Smooth muscle cell (in vitro differentiated cells): ENCODE results near the gene RIT2. TPM values are rescaled to one million over a fixed set of nuclear protein-coding genes. Genes with fewer than 3 reads are reported as not detected.
A peak's percentile ranks its signal among the peaks of the same experiment; 100 is the strongest.

Experiments used
- DNase-seq: peaks from one replicate; lab custom pipeline; 2025; ENCODE audit not compliant: unreplicated experiment; lab: John Stamatoyannopoulos, UW
- H2AFZ ChIP-seq: fragments of 200-600 bp; sonication (generic); 2 replicates; pipeline ENCODE4 v1.6.0; 2016; ENCODE audit warnings: antibody characterized with exemption, low read depth, mild to moderate bottlenecking
- H3F3A ChIP-seq: fragments of 200-600 bp; sonication (generic); 2 replicates; pipeline ENCODE4 v1.6.0; 2017; ENCODE audit warnings: antibody characterized with exemption, low read depth
- H3K27ac ChIP-seq: fragments of 200-600 bp; sonication (generic); 2 replicates; pipeline ENCODE4 v1.5.1; 2016; ENCODE audit warnings: low read depth, mild to moderate bottlenecking
- H3K27me3 ChIP-seq: fragments of 200-600 bp; sonication (generic); 2 replicates; pipeline ENCODE4 v1.6.1; 2016; ENCODE audit warnings: low read depth, mild to moderate bottlenecking
- H3K36me3 ChIP-seq: fragments of 200-600 bp; sonication (generic); 2 replicates; pipeline ENCODE4 v1.5.1; 2016; ENCODE audit warnings: low read depth
- H3K4me1 ChIP-seq: fragments of 200-600 bp; sonication (generic); 2 replicates; pipeline ENCODE4 v1.5.1; 2016; ENCODE audit warnings: low read depth
- H3K4me2 ChIP-seq: fragments of 200-600 bp; sonication (generic); 2 replicates; pipeline ENCODE4 v1.6.0; 2016; ENCODE audit warnings: mild to moderate bottlenecking
- H3K4me3 ChIP-seq: fragments of 200-600 bp; sonication (generic); 2 replicates; pipeline ENCODE4 v1.5.1; 2016; ENCODE audit warnings: mild to moderate bottlenecking
- H3K79me2 ChIP-seq: fragments of 200-600 bp; sonication (generic); 2 replicates; pipeline ENCODE4 v1.6.0; 2016; ENCODE audit warnings: low read depth, mild to moderate bottlenecking
- H3K9ac ChIP-seq: fragments of 200-600 bp; sonication (generic); 2 replicates; pipeline ENCODE4 v1.6.0; 2016; ENCODE audit warnings: low read depth
- H3K9me3 ChIP-seq: fragments of 200-600 bp; sonication (generic); replicated peaks from 2 replicates; pipeline ENCODE4 v1.5.1; 2016; ENCODE audit warnings: low read depth
- H4K20me1 ChIP-seq: fragments of 200-600 bp; sonication (generic); 2 replicates; pipeline ENCODE4 v1.6.0; 2016; ENCODE audit warnings: low read depth
- CTCF ChIP-seq: fragments of 200-600 bp; sonication (generic); IDR thresholded peaks from 2 replicates; pipeline ENCODE4 v1.5.1; 2017; ENCODE audit warnings: borderline replicate concordance, mild to moderate bottlenecking, antibody characterized with exemption; ENCODE audit not compliant: insufficient read depth, poor library complexity, severe bottlenecking
- WGBS: methylation state at CpG from one replicate; pipeline ENCODE4 v1.1.7; 2016; ENCODE audit warnings: low lambda C conversion rate; 5-methylcytosine and 5-hydroxymethylcytosine counted together
- polyA plus RNA-seq: library from polyadenylated mRNA; unstranded; fragments of >200 nt; fragmentation: Nextera tagmentation; extraction: Ambion mirVana; gene quantifications from 2 replicates; pipeline ENCODE4 v1.2.1, GENCODE V29; 2016
- total RNA-seq: library from RNA; depleted of rRNA; stranded (reverse); fragments of >200 nt; gene quantifications from 2 replicates; pipeline ENCODE4 v1.2.3, GENCODE V29; 2014

Gene RIT2
- total and polyA plus RNA-seq, 2 experiments from 2014 or later: not detected

- Histone ChIP-seq H3K4me3 (no peak overlapping the region), H4K20me1 (no peaks in the 10 kb centered on the region), H3K36me3 (no peaks in the 10 kb centered on the region), H3K27me3 (no peaks in the 10 kb centered on the region), H3K9me3 (no peaks in the 10 kb centered on the region), H3K9ac (no peak overlapping the region), H3K27ac (no peak overlapping the region), H3F3A (no peaks in the 10 kb centered on the region), H3K79me2 (no peaks in the 10 kb centered on the region), H3K4me1 (no peaks in the 10 kb centered on the region), H3K4me2 (peak overlapping the region; percentile 0), H2AFZ (no peak overlapping the region)
- 90% methylated on average over 2 of the region's 2 CpGs for WGBS
- no peak for TF ChIP-seq CTCF
- DNase-seq: no peak
Observed at GRCh38 chr18:43007365-43007764, 108.1 kb downstream of the RIT2 start.

GRCh38 chr18:43004421-43004820, 111.1 kb downstream of the RIT2 start:
- Histone ChIP-seq H3K4me1 (no peaks in the 10 kb centered on the region), H3K4me3 (no peak overlapping the region), H3K79me2 (no peaks in the 10 kb centered on the region), H3F3A (no peaks in the 10 kb centered on the region), H3K9me3 (no peaks in the 10 kb centered on the region), H3K27ac (no peak overlapping the region), H3K4me2 (no peak overlapping the region), H3K36me3 (no peaks in the 10 kb centered on the region), H4K20me1 (no peaks in the 10 kb centered on the region), H2AFZ (no peak overlapping the region), H3K9ac (no peak overlapping the region), H3K27me3 (no peaks in the 10 kb centered on the region)
- no peak for TF ChIP-seq CTCF
- DNase-seq: no peak
- whole genome bisulfite sequencing: 60% methylated on average over 1 of the region's 1 CpG

- Histone ChIP-seq H4K20me1 (no peaks in the 10 kb centered on the region), H3K27me3 (no peaks in the 10 kb centered on the region), H2AFZ (no peak overlapping the region), H3K9me3 (no peaks in the 10 kb centered on the region), H3K4me3 (no peak overlapping the region), H3K9ac (no peak overlapping the region), H3K4me1 (no peaks in the 10 kb centered on the region), H3K27ac (no peak overlapping the region), H3K79me2 (no peaks in the 10 kb centered on the region), H3K4me2 (no peak overlapping the region), H3F3A (no peaks in the 10 kb centered on the region), H3K36me3 (no peaks in the 10 kb centered on the region)
- 53% methylated on average over 2 of the region's 2 CpGs for WGBS
- no peak for DNase-seq
- TF ChIP-seq CTCF: no peak
Observed at GRCh38 chr18:43001821-43002220, 113.7 kb downstream of the RIT2 start.

GRCh38 chr18:42996824-42997223, 118.7 kb downstream of the RIT2 start:
- no peaks in the 10 kb centered on the region for H3K4me1 ChIP-seq
- no peak overlapping the region for H3K9ac ChIP-seq
- no peak for DNase-seq
- no peaks in the 10 kb centered on the region for H3K79me2 ChIP-seq
- no peak overlapping the region for H3K27ac ChIP-seq
- no peaks in the 10 kb centered on the region for H3K27me3 ChIP-seq
- no peaks in the 10 kb centered on the region for H4K20me1 ChIP-seq
- no peaks in the 10 kb centered on the region for H3F3A ChIP-seq
- H3K9me3 ChIP-seq: no peaks in the 10 kb centered on the region
- no peak for TF ChIP-seq CTCF
- no peak overlapping the region for H3K4me3 ChIP-seq
- H2AFZ ChIP-seq: no peak overlapping the region
- no peak overlapping the region for H3K4me2 ChIP-seq
- no peaks in the 10 kb centered on the region for H3K36me3 ChIP-seq
